GM19395 (cell line): ENCODE data around the gene CD200.
A peak's percentile ranks its signal among the peaks of the same experiment; 100 is the strongest.
"Not testable (repeated sequence)": the region's sequence is repeated elsewhere in the genome, so short reads cannot be mapped to it uniquely, and the experiment has no call there.

ENCODE experiments used
- ATAC-seq: cut with Tn5 transposase; IDR thresholded peaks from one replicate; pipeline ENCODE4 v1.9.1; 2021; ENCODE audit warnings: mild to moderate bottlenecking, moderate library complexity; ENCODE audit not compliant: unreplicated experiment

CD200 gene

DNA sequence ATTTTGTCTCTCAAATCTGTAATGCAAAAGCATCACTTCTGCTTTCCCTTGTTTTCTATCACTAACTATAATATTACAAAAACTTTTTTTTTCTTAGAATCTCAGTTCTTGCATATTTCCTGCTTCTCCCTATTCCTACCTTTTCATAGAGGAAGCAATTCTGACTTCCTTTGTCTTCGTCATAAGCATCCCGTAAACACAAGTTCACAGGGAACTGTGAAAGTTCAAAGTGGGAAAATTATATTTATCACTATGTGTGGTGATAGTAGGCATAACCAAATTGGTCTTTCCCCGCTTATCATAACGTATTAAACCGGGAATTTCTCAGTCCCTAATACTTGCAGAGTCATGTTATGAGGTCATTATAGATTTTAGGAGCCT is 22.3 kb downstream of the CD200 start:
- no peak for ATAC-seq

DNA sequence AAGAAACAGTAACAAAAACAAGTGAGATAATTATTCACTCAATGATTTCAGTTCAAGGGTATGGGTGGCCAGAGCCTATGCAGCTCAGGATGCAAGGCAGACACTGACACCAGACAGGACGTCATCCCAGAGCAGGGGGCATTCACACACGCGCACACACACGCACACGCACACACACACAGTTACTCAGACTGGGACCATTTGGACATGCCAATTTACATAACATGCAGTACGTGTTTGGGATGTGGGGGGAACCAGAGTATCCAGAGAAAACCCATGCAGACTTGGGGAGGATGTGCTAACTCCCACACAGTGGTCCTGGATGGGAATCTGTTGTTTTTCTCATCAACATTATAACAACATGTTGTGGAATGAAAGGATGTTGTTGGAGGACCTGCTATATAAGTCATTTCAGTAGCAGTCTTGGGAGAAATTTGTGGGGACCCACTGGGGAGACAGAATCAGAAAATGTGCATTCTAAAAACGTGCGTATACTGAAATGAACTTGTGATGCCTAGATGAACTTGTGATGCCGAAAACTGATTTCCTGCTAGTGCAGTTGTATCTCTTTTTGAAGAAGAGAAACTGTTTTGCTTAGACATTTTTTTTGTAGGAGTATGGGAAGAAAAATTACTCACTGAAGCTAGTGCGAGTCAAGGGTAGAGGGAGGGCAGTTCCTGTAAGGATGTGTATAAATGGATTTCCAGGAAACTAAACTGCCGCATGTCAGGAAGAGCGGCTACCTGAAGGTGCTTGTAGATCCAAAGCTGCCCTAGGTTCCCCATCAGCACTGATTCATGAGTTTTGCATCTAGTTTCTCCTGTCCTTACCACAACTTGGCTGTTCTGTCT is 25.2 kb downstream of the CD200 start:
- ATAC-seq: no peak

DNA sequence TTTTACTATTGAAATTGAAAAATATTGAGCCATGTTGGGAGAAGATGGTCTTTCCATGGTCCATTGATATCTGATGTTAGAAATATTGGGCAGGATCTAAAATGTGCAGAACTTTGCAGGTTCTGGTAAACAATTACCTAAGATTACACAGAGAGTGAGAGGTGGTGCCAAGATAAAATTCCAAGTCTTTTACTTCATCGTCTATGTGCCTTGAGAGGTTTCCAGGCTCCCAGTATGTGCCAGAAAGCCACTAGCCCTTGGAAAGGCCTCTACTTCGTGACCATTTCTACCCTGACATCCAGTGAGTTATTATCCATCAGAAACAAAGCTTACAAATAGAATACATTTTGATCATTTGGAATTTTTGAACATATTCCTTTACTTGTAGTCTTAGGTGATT is 27.6 kb downstream of the CD200 start:
- ATAC-seq: no peak

GRCh38 chr3:112362221-112362620 is 29.3 kb downstream of the CD200 start:
- ATAC-seq: no peak

DNA sequence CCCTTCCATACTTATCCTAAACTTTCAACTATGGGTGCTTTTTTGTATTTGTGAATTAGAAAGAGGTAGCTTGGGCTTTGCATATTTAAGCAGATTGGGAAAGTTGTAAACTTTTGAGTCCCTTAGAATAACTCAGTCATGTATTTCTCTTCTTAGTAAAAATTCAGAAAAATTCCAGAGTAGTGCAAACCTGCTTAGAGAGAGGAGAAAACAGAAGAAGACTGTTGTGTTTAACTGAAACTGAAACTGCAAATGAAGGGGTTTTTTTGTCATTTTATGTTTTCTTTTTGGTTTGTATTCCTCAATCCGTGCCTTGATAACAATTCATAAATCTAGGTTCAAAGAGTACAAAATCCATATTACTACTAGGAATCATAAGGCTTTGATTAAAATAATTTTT is 31.3 kb downstream of the CD200 start:
- ATAC-seq: peak; percentile 65

DNA sequence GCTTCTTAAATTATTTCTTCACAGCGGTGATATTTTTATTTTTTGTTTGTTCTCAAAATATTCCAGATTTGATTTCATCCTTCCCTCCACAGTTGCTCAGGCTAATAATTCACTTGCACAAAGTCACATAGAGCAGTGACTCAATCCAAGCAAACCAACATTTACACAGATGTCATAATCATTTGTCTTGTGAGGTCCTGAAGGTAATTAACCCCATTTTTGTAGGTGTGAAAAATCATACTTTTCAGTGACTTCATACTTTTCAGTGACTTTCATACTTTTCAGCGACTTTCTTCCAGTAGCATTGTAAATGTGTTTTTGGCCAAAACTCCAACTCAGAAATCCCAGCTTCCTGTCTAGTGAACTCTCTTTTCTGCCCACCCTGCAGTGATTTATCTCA is 32.1 kb downstream of the CD200 start:
- peak; percentile 41 for ATAC-seq

DNA sequence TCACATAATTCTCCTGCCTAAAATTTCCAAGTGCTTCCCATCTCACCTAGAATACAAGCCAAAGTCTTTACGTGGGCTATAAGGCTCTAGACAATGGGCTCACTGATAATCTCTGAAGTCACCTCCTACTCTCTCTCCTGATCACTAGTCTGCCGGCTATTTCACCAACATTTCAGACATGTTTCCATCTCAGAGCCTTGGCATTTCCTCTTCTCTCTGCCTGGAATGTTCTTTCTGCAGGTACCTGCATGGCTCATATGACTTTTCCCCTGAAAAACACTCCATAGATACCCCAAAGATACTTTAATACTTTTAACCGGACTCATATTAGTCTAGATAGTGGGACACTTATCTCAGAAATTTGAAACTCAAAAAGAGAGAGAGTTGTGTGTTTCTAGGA is 32.7 kb downstream of the CD200 start:
- no peak for ATAC-seq

GRCh38 chr3:112366522-112366921 is 33.6 kb downstream of the CD200 start:
- no peak for ATAC-seq

DNA sequence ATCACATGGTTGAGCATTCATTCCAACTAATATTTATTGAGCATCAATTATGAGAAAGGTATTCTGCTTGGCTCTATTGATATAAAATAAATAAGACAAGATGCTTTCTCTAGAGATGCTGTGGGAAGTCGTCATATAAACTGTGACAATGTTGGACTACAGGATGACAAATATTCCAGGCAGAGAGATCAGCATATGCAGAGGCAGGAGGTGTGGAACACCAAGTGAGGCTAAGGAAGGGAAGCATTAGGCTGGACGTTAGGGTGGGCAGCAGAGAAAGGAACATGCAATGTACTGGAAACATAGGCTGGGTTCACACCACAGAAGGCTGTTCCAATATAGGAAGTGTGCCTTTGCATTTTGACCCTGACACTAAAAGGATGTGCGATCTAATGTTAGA is 38.6 kb downstream of the CD200 start:
- no peak for ATAC-seq

GRCh38 chr3:112372396-112372795 is 39.4 kb downstream of the CD200 start:
- ATAC-seq: no peak

GRCh38 chr3:112373476-112373875 is 40.5 kb downstream of the CD200 start:
- ATAC-seq: no peak

- ATAC-seq: no peak
Measured at GRCh38 chr3:112373924-112374323, 41.0 kb downstream of the CD200 start.

- no peak for ATAC-seq
Measured at GRCh38 chr3:112374333-112374734, 41.4 kb downstream of the CD200 start.

GRCh38 chr3:112375117-112375516 is 42.2 kb downstream of the CD200 start:
- ATAC-seq: no peak

DNA sequence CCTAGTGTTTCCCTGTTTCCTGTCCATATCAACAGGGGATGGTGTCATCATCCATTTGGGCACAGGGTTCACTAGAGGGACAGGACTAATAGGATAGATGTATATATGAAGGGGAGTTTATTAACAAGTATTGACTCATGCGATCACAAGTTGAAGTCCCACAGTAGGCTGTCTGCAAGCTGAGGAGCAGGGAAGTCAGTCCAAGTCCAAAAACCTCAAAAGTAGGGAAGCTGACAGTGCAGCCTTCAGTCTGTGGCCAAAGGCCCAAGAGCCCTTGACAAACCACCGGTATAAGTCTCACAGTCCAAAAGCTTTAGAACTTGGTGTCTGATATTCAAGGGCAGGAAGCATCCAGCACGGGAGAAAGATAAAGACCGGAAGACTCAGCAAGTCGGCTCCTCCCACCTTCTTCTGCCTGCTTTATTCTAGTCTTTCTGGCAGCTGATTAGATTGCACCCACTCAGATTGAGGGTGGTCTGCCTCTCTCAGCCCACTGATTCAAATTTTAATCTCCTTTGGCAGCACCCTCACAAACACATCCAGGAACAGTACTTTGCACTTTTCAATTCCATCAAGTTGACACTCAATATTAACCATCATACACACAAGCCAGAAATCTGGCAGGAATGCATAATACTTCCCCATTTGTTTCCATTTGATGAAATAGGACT is 43.4 kb downstream of the CD200 start:
- ATAC-seq: no peak

DNA sequence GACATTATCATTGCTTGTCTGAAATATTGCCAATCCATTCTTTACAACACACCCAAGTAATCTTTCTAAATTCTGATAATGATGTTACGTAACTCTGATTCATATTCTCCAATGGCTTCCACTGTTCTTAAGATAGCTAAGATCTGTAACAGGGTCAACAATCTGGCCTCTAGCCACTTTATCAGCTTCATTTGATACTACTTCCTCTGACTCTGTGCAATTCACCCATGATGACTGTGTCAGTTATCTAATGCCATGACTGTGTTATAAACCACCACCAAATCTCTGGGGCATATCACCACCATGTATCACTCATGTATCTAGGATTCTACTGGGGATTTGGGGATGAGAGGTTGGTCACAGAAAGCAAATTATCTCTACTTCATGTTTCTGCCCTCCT is 44.0 kb downstream of the CD200 start:
- ATAC-seq: no peak

GRCh38 chr3:112377568-112378071 is 44.7 kb downstream of the CD200 start:
- ATAC-seq: no peak

DNA sequence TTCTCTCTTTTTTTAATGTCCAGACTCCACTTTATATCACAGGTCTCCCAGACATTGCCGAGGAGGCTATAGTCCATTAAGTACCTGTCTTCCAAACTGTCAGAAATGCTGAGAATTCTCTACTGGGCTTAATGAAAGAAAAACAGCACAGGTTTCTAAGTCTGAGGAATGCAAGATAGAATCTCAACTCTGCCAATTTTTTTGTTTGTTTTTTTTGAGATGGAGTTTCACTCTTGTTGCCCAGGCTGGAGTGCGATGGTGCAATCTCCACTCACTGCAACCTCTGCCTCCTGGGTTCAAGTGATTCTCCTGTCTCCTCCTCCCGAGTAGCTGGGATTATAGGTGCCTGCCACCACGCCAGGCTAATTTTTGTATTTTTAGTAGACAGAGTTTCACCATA is 45.4 kb downstream of the CD200 start:
- not testable (repeated sequence) for ATAC-seq

DNA sequence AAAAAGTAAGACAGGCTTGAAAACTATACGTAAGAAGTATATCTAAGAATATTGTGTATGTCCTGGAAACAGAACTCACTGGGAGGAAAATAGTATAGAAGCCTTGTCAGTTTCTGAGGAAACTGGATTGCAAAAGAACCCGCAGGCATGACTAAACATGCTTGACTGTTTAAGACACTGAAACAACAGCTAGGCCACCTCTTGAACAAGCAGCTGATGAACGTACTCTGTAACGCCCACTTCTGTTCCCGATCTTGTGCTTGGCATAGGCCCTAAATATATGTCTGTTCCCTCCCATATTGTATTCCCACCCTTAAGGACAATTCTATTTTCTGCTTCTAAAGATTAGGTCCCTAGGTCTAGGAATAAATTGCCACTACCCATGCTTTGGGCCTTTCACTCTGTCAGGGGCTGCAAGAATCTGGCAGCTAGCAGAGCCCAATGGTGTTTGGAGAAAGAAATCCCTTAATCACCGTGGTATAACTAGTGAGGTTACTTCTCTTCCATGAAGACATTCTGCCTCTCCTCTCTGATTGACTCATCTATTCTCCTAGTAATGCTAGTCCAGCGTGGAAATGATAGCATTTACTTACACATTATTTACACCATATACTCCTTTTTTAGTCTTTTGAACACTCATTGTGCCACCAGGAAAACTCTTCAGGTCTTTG is 46.2 kb downstream of the CD200 start:
- ATAC-seq: no peak

DNA sequence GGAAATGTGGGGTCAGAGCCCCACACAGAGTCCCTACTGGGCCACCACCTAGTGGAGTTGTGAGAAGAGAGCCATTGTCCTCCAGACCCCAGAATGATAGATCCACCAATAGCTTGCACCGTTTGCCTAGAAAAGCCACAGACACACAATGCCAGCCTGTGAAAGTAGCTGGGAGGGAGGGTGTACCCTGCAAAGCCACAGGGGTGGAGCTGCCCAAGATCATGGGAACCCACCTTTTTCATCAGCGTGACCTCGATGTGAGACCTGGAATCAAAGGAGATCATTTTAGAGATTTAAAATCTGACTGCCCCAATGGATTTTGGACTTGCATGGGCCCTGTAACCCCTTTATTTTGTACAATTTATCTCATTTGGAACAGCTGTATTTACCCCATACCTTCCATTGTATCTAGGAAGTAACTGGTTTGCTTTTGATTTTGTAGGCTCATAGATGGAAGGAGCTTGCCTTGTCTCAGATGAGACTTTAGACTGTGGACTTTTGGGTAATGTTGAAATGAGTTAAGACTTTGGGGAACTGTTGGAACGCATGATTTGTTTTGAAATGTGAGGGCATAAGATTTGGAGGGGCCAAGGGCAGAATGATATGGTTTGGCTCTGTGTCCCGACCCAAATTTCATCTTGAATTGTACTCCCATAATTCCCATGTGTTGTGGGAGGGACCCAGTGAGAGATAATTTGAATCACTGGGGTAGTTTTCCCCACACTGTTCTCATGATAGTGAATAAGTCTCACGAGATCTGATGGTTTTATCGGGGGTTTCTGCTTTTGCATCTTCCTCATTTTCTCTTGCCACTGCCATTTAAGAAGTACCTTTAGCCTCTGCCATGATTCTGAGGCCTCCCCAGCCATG is 49.0 kb downstream of the CD200 start:
- ATAC-seq: no peak
